HG03196 (cell line): ENCODE data around the gene NECAP2.
"Not testable (repeated sequence)": the region's sequence is repeated elsewhere in the genome, so short reads cannot be mapped to it uniquely, and the experiment has no call there.

Experiments
- ATAC-seq: cut with Tn5 transposase; IDR thresholded peaks from one replicate; pipeline ENCODE4 v1.9.1; 2021; ENCODE audit not compliant: unreplicated experiment

The NECAP2 gene

GRCh38 chr1:16425125-16426025 lies 15.1 kb upstream of the NECAP2 start:
- no peak for ATAC-seq

DNA sequence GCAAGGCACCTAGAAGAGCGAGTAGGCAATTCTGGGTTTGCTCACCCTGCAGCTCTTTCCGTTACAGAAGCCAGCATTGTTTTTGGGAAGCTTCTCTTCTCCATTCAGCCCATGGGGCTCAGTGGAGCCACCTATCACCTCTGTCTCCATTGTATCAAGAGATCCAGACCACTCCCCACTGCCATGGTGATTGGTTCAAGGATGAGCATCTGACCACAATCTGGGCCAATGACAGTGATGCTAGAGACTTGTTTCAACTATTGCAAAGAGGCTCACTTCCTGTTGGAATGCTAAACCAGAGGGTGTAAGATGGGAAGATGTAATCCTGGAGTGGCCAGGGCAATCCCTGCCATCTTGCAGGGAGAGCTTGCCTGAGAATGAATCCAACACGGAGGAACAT lies 9.9 kb upstream of the NECAP2 start:
- ATAC-seq, result no peak

DNA sequence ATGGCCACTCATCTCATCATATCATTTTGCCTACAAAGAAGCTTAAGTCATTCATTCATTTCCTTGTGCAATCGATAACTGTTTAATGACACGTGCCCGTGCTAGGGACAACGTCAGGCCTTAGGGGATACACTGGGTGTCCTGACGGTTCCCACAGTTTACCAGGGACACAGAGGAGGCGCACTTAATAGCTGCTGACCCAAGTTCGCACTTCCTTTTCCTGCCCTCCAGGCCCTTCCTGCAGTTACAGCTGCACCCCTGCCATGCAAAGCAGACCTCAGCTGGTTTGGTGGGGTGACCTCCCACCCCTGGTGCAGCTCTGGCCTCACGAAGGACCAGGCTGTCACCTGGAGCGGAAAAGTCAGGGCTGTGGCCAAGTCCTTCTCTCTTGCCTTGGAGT lies 7.5 kb upstream of the NECAP2 start:
- ATAC-seq, result no peak

DNA sequence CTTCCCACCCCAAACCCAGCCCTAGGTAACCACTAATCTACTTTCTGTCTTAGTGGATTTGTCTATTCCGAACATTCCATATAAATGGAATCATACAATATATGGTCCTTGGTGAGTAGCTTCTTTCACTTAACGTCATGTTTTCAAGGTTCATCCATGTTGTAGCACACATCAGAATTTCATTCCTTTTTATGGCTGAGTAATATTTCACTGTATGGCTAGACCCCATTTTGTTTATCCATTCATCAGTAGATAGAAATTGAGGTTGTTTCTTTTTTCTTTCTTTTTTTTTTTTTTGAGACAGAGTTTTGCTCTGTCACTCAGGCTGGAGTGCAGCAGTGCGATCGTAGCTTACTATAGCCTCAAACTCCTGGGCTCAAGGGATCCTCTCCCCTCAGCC lies 6.5 kb upstream of the NECAP2 start:
- ATAC-seq, result no peak

DNA sequence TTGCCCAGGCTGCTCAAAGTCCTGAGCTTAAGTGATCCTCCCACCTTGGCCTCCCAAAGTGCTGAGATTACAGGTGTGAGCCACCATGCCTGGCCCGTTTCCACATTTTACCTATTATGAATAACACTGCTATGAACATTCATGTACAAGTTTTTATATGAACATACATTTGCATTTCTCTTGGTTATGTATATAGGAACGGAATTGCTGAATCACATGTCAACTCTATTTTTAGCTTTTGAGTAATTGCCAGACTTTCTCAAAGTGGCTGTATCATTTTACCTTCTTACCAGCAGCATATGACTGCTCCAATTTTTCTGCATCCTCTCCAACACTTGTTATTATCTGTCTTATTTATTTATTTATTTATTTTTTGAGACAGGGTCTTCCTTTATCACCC lies 6.0 kb upstream of the NECAP2 start:
- ATAC-seq, result no peak

DNA sequence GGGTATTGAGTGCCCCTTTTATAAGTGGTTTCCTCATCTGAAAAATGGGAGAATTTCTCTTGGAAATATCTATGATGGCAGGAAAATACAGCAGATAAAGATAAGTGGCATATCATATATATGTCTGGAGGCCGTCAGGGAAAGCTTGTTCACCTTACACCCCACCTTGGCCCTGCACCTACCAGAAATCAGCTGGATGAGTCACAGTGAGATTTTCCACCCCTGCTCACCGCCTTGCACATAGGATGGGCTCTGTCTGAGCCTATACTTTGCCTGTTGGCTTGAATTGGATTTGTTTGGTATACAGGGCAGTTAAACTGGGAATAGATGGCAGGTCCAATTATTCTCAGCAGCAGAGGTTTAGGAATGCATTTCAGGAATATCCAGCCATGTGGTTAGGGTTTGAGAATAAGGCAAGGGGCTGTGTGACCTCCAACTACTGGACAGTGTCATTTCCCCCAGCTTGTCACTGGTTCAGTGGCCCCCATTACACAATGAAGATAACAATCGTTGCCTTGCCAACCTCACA lies 3.5 kb upstream of the NECAP2 start, which contains the start of gene SPATA21:
SPATA21 (minus strand) TSS at position 479 of the 529 bp plus-strand sequence. CDS start 6,053 bp downstream, outside the sequence.
- no peak for ATAC-seq

GRCh38 chr1:16438516-16438915 lies 2.0 kb upstream of the NECAP2 start:
- no peak for ATAC-seq

- no peak for ATAC-seq
These were observed 1.6 kb upstream of the NECAP2 start for GRCh38 chr1:16438924-16439323.

DNA sequence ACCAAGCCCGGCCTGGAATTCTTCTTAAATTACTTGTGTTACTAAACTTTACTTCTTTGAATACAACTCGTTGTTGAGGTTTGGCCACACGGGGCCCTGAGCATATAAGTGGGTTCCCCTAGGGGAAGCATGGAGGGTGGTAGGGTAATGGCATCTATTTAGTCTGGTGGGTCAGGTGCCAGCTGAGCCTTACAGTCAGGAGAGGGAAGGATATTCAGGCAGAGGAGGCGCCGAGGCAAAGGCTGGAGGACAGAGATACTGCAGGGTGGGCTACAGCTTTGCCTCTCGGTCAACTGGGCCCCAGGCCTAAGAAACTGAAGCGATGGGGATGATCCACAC lies 424 bp upstream of the NECAP2 start:
- no peak for ATAC-seq

GRCh38 chr1:16441282-16441665 lies 750 bp downstream of the NECAP2 start:
- no peak for ATAC-seq

DNA sequence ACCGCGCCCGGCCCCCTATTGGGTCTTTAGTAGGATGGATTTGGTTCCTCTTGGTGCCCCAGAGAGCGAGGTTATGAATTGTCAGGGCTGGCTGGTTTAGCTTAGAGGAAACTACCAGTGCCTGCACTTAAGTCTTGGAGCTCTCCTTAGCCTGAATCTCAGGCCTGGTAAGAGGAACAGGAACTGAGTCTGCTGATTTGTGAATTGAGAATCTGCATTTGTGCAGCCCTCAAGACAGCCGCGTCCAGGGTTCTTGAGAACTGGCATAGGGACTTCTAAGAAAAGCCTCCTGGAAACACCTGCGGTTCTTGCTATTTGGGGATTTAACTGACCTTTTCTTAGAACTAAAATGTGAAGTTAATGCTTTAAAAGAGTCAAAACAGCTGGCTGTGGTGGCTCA lies 1.7 kb downstream of the NECAP2 start:
- no peak for ATAC-seq

GRCh38 chr1:16442941-16443340 lies 2.4 kb downstream of the NECAP2 start:
- no peak for ATAC-seq

GRCh38 chr1:16443975-16444770 lies 3.6 kb downstream of the NECAP2 start:
- no peak for ATAC-seq

DNA sequence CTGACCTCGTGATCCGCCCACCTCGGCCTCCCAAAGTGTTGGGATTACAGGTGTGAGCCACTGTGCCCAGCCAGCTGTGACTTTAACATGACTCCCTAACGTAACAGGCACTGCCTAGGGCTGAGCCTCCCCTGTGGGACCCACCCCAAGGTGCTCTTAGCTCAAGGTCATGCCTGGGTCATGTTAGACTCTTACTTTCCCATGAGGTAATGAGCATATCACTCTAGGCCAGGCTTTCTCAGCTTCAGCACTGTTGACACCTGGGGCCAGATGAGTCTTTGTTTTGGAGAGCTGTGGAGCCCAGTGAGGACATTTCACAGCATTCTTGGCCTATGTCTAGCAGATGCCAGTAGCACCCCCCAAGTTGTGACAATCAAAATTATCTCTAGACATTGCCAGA lies 4.5 kb downstream of the NECAP2 start:
- ATAC-seq, result no peak

GRCh38 chr1:16446116-16446515 lies 5.6 kb downstream of the NECAP2 start:
- no peak for ATAC-seq

- ATAC-seq, result no peak
These were observed 7.1 kb downstream of the NECAP2 start for GRCh38 chr1:16447641-16448040.

DNA sequence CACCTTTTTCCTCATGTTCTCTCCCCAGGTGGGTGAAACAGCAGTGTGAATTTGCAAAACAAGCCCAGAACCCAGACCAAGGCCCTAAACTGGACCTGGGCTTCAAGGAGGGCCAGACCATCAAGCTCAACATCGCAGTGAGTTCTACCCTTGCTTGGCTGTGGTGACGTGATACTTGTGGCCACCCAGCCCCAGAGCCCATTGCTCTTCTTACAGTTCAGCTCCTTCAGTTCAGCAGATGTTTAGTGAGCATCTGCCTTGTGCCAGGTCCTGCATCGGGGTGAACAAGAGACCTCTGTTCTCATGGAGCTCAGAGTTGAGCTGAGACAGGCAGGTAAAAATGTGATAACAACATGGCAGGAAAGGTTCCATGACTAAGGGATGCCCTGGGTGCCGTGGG lies 8.5 kb downstream of the NECAP2 start:
- no peak for ATAC-seq

DNA sequence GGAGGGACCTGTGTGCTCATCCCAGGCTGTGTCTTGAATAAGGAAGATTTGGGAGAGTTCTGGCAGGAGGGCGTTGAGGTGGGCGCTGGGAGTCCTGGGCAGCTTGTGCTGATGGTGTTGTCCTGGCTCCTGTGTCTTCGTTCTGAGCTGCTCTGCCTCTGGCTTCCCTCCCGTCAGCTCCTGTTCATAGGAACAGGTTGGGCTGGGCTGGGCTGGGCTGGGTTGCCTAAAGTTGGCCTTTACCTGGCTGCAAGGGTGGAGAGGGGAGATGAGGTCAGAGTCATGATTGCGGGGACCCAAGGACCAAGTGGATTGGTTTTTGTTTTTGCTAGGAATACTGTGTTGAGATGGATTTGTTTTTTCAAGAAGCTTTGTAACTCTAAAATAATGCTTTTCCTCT lies 9.1 kb downstream of the NECAP2 start:
- no peak for ATAC-seq

- no peak for ATAC-seq
These were observed 10.4 kb downstream of the NECAP2 start for GRCh38 chr1:16450863-16451481.

DNA sequence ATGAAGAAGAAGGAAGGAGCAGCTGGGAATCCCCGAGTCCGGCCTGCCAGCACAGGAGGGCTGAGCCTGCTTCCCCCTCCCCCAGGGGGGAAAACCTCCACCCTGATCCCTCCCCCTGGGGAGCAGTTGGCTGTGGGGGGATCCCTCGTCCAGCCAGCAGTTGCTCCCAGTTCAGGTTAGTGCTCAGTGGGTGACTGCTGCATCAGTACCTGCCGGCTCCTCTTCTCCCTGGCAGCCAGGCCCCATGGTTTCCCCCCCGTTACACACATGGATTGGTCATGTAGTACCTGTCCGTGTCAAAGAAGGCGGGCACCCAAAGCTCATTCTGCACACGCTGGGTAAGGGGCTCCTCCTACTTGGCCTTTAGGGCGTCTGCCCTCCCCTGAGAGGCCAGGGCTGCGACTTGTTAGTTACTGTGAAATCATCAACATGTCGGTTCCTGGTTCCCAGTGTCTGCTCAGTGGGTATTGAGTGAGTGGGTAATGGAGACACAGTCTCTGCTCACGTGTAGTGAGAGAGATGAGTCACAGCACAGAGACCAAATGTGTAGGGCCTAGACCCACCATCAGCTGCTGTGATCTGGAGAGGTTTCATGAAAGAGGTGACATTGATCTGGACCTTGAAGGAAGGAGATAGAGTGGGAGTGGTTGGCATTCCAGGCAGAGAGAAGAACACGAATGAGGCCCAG lies 11.5 kb downstream of the NECAP2 start:
- no peak for ATAC-seq

- ATAC-seq, result not testable (repeated sequence)
These were observed 14.4 kb downstream of the NECAP2 start for GRCh38 chr1:16454909-16455308.
